Hypothalamus (tissue), 51 donors: ENCODE measurements around the gene OR10J4.
A peak's percentile ranks its signal among the peaks of the same experiment; 100 is the strongest.
"Not testable (repeated sequence)": the region's sequence is repeated elsewhere in the genome, so short reads cannot be mapped to it uniquely, and the experiment has no call there.

Experiments
- DNase-seq, 51 donors: peaks; one replicate each; lab custom pipeline; 2025; lab: John Stamatoyannopoulos, UW

Gene OR10J4

GRCh38 chr1:159431904-159432303 is at the start of gene OR10J4:
Gene OR10J4, plus strand, starts transcription at chr1:159432204.
- no peak for DNase-seq

GRCh38 chr1:159406821-159407220 is 25.2 kb upstream of the OR10J4 start:
- no peak for DNase-seq

- no peak for DNase-seq
Measured at GRCh38 chr1:159408862-159409400, 23.1 kb upstream of the OR10J4 start.

- no peak for DNase-seq
Measured at GRCh38 chr1:159421821-159422220, 10.2 kb upstream of the OR10J4 start.

- DNase-seq: no peak
Measured at GRCh38 chr1:159428536-159428935, 3.5 kb upstream of the OR10J4 start.

GRCh38 chr1:159429074-159429861 is 2.7 kb upstream of the OR10J4 start:
- DNase-seq: no peak

- peak in 4 of 51 donors; percentile 1 to 10 (median 2) for DNase-seq
Measured at GRCh38 chr1:159430985-159431384, 1.0 kb upstream of the OR10J4 start.

GRCh38 chr1:159436469-159436868 is 4.5 kb downstream of the OR10J4 start:
- no peak for DNase-seq

- DNase-seq: no peak
Measured at GRCh38 chr1:159439422-159439821, 7.4 kb downstream of the OR10J4 start, which contains the start of gene OR10J1. Gene OR10J1, plus strand, starts transcription at chr1:159439722. Its CDS starts 70 bp downstream, at chr1:159439792.

- DNase-seq: no peak
Measured at GRCh38 chr1:159441360-159441759, 9.4 kb downstream of the OR10J4 start.

- DNase-seq: no peak
Measured at GRCh38 chr1:159442428-159442827, 10.4 kb downstream of the OR10J4 start.

- no peak for DNase-seq
Measured at GRCh38 chr1:159443066-159443750, 11.2 kb downstream of the OR10J4 start.

- no peak for DNase-seq
Measured at GRCh38 chr1:159444511-159444910, 12.5 kb downstream of the OR10J4 start.

- no peak for DNase-seq
Measured at GRCh38 chr1:159448181-159448580, 16.2 kb downstream of the OR10J4 start.

GRCh38 chr1:159449605-159450004 is 17.6 kb downstream of the OR10J4 start:
- not testable (repeated sequence) for DNase-seq

- DNase-seq: no peak
Measured at GRCh38 chr1:159459551-159459950, 27.5 kb downstream of the OR10J4 start.

- no peak for DNase-seq
Measured at GRCh38 chr1:159465191-159465603, 33.2 kb downstream of the OR10J4 start.

GRCh38 chr1:159468321-159468720 is 36.3 kb downstream of the OR10J4 start:
- DNase-seq: no peak

GRCh38 chr1:159469921-159470533 is 38.0 kb downstream of the OR10J4 start:
- DNase-seq: no peak

- DNase-seq: no peak
Measured at GRCh38 chr1:159473335-159473734, 41.3 kb downstream of the OR10J4 start.

- DNase-seq: no peak
Measured at GRCh38 chr1:159474926-159475325, 42.9 kb downstream of the OR10J4 start.
